ENCODE results near the gene THOC2. TPM values are rescaled to one million over a fixed set of nuclear protein-coding genes. Genes with fewer than 3 reads are reported as not detected.
"Not testable (repeated sequence)": the region's sequence is repeated elsewhere in the genome, so short reads cannot be mapped to it uniquely, and the experiment has no call there.

Gene THOC2
- total RNA-seq, 1 donor from 2014 or later = 125 TPM

- DNase-seq = not testable (repeated sequence)
Observed at GRCh38 chrX:123734079-123734478, 1.2 kb upstream of the THOC2 start.

DNA sequence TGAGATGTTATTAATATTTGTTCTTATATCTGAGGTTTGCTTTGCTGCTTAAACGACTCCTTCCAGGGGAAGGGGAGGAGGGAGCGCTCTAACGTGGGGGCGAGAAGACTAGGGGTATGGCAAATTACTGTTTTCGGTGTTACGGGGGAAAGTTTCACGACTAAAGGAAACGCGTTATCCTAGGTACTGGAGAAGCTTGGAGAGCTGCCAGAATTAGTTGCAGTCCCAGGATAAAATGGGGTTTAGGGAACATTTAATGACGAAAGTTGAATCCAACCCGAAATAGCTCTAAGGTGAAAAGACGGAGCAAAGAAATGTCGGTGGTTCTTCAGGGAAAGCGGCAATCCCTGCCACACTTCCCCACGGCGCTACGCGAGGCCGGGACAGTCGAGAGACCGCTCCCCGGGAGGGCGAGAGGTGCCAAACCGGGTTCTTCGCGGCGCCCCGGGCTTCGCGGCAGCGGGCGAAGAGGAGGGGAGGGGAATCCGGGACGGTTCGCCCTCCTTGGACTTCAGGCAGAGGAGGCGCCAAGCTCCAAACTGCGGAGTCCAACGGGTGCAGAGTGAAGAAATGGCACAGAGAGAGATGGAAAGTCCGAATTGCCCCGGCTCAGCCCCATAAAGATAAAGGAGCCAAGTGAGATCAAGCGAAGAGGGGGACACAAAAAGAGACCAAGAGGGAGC is 724 bp downstream of the THOC2 start:
- peak; percentile 26 for DNase-seq

DNA sequence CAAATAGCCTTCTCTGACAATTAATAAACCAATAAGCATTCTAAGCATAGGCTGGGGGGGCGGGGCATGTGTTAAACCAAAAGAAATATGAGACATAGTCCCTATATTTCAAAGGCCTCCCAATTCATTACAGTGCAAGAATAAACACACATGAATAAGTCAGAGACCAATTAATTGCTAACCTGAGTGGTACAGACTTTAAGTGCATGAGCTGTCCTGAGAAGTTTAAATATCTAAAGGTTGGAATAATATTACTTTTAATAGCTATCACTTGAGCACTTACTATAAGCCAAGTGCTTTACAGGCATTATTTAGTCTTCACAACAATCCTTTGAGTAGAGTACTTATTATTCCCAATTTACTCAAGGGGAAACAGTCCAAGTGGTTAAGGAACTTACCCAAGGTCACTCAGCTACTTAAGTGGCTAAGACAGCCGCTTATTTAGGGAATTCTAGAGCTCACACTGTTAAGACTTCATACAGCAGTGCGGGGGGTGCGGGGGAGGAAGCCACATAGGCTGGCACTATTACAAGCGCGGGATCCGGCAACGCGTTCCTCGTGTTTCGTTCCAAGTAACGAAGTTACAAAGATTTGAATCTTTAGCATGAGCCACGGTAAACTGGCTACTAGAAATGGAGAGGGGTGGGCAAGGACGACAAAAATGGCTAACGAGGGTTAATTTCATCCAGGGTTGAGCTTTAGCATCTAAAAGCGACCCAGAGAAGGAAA is 1.4 kb downstream of the THOC2 start:
- DNase-seq = peak; percentile 17

DNA sequence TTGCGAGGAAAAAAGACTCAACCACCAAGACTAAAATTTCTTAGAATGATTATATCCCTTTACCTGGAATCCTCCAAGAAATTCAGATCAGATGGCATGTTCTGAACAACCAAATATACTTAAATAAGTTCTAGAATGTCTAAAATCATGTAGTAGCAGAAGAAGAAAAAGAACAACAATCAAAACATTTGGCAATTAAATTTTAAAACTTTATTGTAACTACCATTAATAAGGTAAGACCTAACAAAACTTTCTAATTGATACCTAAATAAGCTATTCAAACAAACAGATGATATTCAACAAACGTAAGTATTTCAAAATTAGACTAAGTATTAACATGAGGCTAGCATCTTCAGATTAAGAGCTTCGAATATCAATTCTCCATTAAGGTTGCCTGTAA is 4.3 kb downstream of the THOC2 start:
- DNase-seq = no peak

GRCh38 chrX:123728016-123728415 is 4.8 kb downstream of the THOC2 start:
- DNase-seq = no peak

DNA sequence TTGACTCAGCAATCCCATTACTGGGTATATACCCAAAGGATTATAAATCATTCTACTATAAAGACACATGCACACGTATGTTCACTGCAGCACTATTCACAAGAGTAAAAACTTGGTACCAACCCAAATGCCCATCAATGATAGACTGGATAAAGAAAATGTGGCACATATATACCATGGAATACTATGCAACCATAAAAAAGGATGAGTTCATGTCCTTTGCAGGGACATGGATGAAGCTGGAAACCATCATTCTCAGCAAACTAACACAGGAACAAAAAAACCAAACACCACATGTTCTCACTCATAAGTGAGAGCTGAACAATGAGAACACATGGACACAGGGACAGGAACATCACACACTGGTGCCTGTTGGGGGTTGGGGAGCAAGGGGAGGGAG is 10.7 kb downstream of the THOC2 start:
- not testable (repeated sequence) for DNase-seq

DNA sequence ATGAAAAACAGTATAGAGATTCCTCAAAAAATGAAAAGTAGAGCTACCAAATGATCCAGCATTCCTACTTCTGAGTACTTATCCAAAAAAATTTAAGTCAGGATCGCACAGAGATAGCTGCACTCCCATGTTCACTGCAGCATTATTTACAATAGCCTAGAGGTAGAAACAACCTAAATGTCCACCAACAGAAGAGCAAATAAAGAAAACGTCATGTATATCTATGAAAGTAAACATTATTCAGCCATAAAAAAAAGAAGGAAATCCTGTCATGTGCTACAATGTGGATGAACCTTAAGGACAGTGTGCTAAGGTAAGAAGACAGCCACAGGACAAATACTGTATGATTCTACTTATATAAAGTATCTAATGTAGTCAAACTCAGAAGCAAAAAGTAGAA is 12.4 kb downstream of the THOC2 start:
- no peak for DNase-seq

DNA sequence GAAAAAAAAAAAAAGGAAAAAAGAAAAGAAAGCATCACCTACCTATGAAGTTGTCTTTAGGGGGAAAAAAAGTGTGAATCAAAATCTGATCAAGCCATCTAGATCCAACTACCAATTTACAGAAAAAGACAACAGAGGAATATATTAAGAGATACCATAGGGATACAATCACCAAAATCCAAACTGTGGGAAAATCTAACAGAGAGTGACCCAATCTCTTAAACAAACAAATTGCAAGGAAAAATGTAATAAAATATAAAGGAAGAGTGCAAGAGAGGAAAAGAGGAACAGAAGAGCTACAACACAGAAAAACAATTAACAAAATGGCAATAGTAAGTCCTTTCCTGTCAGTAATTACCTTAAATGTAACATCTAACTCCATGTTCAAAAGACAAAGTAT is 19.0 kb downstream of the THOC2 start:
- DNase-seq = no peak

DNA sequence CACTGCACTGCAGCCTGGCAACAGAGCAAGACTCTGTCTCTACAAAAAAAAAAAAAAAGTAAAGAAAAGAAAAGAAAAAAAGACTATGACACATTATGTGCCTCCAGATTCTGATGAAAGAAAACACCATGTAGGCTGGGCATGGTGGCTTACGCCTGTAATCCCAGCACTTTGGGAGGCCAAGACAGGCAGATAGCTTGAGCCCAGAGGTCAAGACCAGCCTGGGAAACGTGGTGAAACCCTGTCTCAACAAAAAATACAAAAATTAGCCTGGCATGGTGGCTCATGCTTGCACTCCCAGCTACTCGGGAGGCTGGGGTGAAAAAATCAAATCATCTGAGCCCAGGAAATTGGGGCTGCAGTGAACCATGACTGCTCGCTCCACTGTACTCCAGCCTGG is 19.4 kb downstream of the THOC2 start:
- no peak for DNase-seq

GRCh38 chrX:123711201-123711600 is 21.7 kb downstream of the THOC2 start:
- not testable (repeated sequence) for DNase-seq

DNA sequence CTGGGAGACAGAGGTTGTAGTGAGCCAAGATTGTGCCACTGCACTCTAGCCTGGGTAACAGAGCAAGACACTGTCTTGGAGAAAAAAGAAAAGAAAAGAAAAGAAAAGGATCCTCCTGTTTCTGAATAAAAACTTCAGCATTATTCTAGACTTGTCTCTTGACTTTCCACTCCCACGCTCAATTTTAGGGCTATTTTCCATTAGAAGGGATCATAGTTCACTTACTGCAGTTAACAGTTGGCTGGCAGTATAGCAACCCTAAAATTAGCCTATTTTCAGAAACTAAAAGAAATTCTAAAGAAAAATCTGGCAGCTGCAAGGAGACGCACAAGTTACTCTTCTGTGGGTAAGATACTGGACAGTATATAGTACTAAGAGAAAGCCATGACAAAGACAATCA is 28.1 kb downstream of the THOC2 start:
- DNase-seq = no peak

DNA sequence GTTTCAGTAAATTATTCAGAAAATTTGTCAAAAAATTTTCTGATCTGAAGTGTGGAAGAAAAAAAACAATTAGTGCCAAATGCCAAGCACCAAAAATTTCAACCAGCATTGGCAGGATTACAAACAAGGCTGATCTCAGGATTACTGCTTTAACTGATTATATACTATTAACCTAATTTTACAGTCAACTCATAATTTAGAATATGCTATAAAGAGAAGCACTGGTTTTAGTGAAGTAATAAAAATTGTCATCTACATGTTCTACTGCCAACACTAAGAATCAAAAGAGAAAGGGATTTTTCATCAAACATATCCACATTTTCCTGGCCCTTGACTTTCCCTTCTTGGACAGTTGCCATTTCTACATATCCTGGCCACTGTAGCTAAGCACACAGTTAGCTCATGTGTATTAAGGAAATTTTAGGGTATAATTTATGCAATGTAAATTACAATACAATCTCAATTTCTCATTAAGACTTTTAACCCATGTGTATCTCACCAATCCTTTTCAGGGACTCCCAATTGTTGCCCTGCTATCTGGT is 33.8 kb downstream of the THOC2 start:
- peak; percentile 1 for DNase-seq

DNA sequence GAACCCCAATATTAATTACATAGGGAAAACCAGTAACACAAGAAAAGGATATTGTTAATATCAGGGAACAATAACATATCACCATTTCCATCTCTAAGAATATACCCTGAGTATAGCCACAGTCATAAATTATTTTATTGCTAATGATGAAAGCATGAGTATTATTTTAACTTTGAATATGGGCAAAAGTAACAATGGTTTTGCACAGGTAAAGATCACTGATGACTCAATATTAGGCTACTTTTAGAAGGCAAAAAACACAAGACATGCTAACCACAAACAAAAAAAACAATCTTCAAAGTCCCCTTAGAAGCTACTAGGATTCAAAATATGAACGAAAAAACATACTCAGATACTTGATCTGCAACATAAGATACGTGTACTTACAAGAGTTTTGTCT is 36.5 kb downstream of the THOC2 start:
- DNase-seq = no peak

GRCh38 chrX:123695242-123695641 is 37.6 kb downstream of the THOC2 start:
- DNase-seq = no peak

DNA sequence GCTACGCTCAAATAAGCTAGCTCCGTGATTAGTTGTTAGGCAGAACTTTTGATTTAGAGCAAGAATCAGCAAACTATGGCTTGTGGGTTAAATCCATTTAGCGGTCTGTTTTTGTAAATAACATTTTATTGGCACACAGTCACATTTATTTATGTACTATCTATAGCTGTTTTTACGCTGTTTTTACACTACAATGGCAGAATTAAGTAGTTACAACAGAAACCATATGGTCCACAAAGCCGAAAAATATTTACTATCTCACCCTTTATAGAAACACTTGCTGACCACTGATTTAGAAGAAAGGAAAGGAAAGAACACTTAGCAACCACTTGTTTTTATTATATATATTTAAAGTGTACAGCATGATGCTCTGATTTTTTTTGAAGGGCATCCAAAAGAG is 41.1 kb downstream of the THOC2 start:
- DNase-seq = no peak

GRCh38 chrX:123688524-123688923 is 44.3 kb downstream of the THOC2 start:
- no peak for DNase-seq

GRCh38 chrX:123685232-123685631 is 47.6 kb downstream of the THOC2 start:
- DNase-seq = no peak

GRCh38 chrX:123682186-123682585 is 50.7 kb downstream of the THOC2 start:
- no peak for DNase-seq

DNA sequence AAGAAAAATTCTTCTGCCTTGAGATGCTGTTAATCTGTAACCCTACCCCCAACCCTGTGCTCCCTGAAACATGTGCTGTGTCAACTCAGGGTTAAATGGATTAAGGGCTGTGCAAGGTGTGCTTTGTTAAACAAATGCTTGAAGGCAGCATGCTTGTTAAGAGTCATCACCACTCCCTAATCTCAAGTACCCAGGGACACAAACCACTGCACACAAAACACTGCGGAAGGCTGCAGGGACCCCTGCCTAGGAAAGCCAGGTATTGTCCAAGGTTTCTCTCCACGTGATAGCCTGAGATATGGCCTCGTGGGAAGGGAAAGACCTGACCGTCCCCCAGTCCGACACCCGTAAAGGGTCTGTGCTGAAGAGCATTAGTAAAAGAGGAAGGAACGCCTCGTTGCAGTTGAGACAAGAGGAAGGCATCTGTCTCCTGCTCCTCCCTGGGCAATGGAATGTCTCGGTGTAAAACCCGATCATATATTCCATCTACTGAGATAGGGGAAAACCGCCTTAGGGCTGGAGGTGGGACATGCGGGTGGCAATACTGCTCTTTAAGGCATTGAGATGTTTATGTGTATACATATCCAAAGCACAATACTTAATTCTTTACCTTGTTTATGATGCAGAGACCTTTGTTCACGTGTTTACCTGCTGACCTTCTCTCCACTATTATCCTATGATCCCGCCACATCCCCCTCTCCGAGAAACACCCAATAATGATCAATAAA is 53.0 kb downstream of the THOC2 start:
- DNase-seq = not testable (repeated sequence)

- no peak for DNase-seq
Observed at GRCh38 chrX:123675154-123675553, 57.7 kb downstream of the THOC2 start.

GRCh38 chrX:123673813-123674212 is 59.0 kb downstream of the THOC2 start:
- no peak for DNase-seq

DNA sequence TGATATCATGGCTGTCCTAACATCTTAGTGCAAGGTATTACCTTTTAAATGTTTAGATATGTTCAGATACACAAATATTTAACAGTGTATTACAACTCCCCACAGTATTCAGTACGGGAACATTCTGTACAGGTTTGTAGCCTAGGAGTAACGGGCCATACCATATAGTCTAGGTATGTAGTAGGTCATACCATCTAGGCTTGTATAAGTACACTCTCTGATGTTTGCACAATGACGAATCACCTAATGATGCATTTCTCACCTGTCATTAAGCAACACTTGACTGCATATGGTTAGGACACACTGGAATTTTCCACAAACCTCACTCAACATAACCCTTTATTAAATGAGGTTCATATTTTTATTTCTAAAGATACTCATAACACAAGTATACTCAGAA is 67.7 kb downstream of the THOC2 start:
- DNase-seq = no peak
